ENCODE results near the gene ELOA.
"Not testable (repeated sequence)": the region's sequence is repeated elsewhere in the genome, so short reads cannot be mapped to it uniquely, and the experiment has no call there.

ELOA gene

GRCh38 chr1:23802809-23803342, 59.6 kb downstream of the ELOA start:
- DNase-seq = not testable (repeated sequence)

- DNase-seq = no peak
Measured at GRCh38 chr1:23803674-23804073, 60.4 kb downstream of the ELOA start.

- DNase-seq = no peak
Measured at GRCh38 chr1:23804183-23804835, 61.0 kb downstream of the ELOA start.

GRCh38 chr1:23805025-23805424, 61.8 kb downstream of the ELOA start:
- no peak for DNase-seq

GRCh38 chr1:23806280-23806679, 63.0 kb downstream of the ELOA start:
- DNase-seq = no peak

- no peak for DNase-seq
Measured at GRCh38 chr1:23807453-23807852, 64.2 kb downstream of the ELOA start.

GRCh38 chr1:23809751-23810171, 66.5 kb downstream of the ELOA start:
- DNase-seq = peak; percentile 89

- peak; percentile 67 for DNase-seq
Measured at GRCh38 chr1:23810818-23811540, 67.7 kb downstream of the ELOA start.
